NOMO-1 treated with dmso at 0.1 percent for 144 hours (cell line): ENCODE results near the gene CYTH1.

Experiments
- DNase-seq: peaks from one replicate; lab custom pipeline; 2025; ENCODE audit not compliant: unreplicated experiment; lab: John Stamatoyannopoulos, UW

Gene CYTH1

DNA sequence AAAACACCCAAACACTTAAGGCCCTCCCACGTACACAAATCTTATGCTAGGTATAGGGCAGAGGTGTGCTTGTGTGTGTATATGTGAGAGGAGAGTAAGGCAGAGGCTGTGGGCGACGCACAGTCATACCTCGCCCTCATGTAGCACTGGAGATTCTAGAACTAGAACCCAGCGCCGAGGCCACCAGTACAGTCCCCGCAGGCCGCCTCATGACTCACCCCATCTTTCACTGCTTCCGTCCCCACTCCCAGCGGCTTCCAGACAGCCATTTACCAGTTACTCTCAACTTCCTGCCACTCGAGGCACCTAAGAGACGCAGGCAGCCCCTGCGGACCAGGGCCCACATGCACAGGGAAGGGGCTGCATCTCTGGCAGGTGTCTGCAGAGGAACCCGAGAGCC is 23.2 kb upstream of the CYTH1 start:
- DNase-seq = no peak

- DNase-seq = no peak
Measured at GRCh38 chr17:78804777-78805176, 22.7 kb upstream of the CYTH1 start.

GRCh38 chr17:78803186-78803845 is 21.2 kb upstream of the CYTH1 start:
- DNase-seq = no peak

DNA sequence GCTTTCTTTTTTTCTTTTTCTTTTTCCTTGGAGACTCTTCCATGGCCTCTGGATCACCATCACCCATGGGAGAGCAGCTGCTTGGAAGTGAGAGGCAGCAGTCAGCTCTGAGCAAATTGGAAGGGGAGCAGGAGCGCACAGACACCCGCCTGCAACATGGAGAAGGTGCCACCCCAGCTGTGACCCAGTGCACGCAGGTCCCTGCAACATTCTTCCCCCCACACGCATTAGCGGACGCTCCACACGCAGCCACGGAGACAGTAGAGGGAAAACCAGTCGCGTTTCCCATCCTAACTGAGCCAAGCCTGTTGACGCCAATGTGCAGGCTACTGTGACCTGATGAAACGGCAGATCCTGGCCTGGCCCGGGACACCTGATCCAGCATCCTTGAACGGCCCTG is 20.4 kb upstream of the CYTH1 start:
- no peak for DNase-seq

GRCh38 chr17:78802008-78802407 is 19.9 kb upstream of the CYTH1 start:
- DNase-seq = no peak

DNA sequence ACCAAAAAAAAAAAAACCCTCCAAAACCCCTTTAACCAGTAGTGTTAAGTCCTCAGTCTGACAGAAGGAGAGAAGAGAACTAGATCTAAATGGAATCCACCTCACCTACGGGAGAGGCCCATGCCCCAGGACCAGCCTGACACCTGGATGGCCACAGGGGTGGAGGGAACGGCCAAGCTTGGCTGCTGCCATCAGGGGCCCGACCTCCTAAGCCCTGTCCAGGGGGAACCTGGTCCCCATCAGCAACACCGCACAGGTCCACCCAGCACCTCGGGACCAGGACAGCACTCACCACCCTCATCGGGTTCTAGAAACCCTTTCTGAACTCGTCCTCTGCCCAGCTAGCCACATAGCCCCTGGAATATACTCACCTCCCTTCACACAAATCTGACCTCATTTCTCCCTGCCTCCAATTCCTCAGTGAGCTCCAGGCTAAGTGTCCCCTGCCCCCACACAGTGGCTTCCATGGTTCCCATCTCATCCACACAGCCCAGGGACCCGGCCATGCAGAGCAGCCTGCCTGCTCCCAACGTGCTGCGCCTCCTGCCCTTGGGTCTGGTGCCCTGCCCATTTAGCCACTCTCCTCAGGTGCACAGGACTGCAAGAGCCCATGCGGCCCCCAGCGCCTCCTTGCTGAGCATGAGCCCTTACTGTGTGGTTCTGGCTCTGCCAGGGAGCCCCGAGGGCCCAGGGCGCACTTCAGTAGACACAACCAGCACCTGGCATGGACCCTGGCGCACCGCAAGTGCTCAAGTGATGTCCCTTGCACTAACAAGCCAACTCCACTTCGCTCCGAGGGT is 18.3 kb upstream of the CYTH1 start:
- no peak for DNase-seq

GRCh38 chr17:78798695-78799559 is 16.9 kb upstream of the CYTH1 start:
- DNase-seq = no peak

DNA sequence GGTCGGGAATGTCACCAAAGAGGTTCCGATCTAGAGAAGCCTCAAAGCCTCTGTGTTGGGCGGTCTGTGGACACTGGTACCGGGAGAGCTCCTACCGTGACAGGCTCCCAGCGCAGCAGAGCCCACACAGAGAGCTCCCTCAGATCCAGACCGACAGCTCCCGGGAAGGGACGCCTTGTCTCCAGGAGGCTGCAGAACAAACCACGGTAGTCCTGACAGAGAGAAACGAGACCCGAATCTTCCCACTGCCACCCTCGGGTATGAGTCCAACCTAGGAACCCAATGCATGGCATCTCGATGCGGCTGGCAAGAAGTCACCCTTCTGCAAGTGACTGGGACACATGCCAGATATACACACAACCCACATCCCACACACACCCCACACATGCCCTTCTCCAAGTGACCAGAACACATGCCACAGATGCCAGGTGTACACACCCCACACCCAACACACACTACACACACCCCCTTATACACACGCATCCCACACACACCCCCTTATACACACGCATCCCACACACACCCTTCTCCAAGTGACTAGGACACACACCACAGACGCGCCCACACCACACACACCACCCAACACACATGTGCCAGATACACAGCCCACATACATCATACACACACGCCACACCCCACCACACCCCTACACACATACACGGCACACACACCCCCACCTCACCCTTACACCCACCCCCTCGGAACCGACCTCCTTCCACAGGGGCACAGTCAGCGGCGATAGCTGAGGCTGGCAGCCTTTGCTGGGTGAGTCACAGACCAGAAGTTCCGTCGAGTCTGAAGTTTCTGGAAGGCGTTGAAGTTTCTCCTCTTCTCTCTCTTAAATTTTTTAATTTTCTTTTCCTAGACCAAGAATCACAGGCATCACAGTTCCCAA is 15.9 kb upstream of the CYTH1 start:
- no peak for DNase-seq

- no peak for DNase-seq
Measured at GRCh38 chr17:78797213-78797612, 15.1 kb upstream of the CYTH1 start.

- no peak for DNase-seq
Measured at GRCh38 chr17:78796517-78796900, 14.4 kb upstream of the CYTH1 start.

GRCh38 chr17:78795861-78796516 is 13.9 kb upstream of the CYTH1 start:
- no peak for DNase-seq

DNA sequence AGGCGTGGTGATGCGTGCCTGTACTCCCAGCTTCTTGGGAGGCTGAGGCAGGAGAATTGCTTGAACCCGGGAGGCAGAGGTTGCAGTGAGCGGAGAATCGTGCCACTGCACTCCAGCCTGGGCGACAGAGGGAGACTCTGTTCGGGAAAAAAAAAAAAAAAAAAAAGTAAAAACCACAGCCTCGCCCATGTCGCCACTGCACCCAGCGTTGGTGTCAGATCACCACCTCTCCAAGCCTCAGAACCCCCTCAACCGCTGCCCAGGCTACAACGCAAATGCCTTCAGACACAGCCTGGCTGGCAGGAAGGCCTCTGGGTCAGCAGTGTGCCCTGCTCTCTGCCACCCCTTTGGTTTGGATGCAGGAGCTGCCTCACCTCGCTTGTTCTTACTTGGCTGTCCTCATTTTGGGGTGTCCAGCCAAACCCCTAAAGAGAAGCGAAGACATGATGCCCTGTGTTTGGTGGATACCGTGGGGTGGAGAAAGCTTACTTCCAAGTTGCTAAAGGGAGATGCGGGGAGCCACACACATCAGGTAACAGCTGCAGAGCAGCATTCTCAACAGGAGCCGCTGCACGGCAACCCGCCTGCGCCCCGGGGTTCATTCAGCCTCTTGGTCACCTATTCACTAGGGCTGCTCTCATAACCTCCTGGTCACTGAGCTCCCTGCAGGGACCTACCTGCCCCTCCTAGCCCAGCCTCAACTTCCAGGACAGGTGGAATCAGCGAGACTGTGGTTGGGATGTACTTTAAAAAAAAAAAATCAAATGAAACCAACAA is 13.0 kb upstream of the CYTH1 start:
- no peak for DNase-seq

- no peak for DNase-seq
Measured at GRCh38 chr17:78794399-78794798, 12.3 kb upstream of the CYTH1 start.

DNA sequence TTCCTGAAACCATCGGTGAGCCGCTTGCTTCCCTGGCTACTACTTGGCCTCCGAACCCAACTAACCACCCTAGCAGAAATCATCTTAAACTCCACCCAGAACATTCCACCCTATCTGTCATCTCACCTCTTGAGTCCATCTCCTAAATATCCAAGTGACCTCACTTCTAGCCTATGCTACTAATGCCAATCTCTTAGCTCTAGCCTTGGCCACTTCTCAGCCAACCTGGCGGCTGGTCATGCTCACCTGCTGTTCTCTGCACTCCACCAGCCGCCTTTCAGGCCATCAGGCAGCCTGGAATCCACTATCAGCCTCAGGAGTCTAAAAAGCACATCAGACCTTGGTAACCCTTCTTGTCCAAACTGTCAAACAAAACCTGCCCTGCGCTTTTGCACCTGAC is 11.9 kb upstream of the CYTH1 start:
- DNase-seq = no peak

DNA sequence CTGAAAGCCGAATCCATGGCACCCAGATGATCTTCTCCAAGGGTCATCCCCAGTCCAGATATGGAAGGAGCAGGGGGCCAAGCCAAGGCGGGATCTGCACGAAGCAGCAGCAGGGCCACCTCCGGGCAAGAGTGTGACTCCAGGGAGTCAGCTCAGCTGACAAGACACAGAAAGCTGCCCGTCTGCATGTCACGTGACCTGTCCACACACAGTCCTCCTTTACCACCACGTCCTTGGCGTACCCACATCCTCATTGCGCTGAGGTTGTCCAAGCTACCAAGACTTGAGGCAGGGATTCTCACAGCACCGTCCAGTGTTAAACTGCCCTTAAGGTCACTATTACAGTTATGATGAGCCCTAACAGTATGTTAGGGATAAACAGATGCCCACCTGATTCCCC is 11.3 kb upstream of the CYTH1 start:
- no peak for DNase-seq

DNA sequence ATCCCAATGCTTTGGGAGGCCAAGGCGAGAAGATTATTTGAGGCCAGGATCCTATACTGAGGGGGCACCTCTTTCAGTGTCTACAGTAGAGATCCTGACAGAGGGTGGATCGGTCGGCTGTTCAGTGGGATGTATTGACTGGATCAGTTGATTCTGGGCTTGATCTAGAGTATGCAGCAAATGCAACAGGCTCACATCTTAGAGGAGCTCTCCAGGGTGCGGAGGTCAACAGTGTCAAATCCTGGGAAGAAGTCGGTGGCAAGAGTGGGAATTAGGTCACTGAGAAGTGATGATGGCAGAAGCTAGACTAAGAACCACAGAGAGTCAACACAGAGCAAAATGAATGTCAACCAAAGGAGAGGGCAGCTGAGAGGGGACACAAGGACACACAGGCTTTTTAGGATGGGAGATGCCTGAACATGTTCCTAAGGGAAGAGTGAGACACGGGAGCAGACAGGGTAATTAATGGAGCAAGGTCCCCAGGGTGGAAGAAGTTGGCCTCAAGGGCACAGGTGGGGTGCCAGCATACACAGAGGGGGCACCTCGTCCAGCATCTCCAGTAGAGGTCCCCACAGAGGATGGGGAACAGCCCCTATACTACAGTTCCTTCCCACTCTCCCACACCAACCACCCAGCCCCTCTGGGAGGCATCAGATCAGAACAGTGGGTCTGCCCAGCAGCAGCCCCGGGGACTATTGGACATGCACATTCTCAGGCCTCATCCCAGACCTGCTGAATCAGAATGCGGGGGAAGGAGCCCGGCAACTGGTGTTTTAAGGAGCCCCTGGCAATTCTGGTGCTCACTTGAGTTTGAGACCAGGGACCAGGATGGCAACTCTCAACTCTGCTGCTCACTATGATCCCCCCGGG is 10.0 kb upstream of the CYTH1 start:
- DNase-seq = no peak

DNA sequence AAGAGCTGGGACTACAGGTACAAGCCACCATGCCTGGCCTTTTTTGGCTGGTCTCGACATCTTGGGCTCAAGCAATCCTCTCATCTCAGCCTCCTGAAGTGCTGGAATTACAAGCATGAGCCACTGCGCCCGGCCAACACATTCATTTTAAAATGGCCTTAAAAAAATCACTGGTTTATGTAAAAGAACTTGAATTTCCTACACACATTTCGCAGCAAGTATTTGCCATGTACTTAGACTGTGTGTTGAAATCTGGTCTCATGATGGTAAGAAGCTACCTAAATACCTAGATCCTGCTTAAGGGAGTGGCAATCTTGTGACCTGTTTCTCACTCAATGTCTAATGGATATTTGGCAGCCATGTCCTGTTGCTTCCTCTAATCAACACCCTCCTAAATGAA is 8.5 kb upstream of the CYTH1 start:
- DNase-seq = no peak

- DNase-seq = no peak
Measured at GRCh38 chr17:78789663-78790181, 7.6 kb upstream of the CYTH1 start.
